ENCODE results near the gene HMG20B.

HMG20B gene

GRCh38 chr19:3614858-3615505, 42.2 kb downstream of the HMG20B start:
- H4K20me1 ChIP-seq (ENCODE audit: insufficient read depth, low read length) = no peaks in the 10 kb centered on the region

GRCh38 chr19:3615524-3616135, 42.9 kb downstream of the HMG20B start:
- TF ChIP-seq EZH2 (optimal IDR thresholded peaks at IDR 0.05; ENCODE audit: low read depth, low read length) = no peak
- no peak for TF ChIP-seq CTCF (IDR thresholded peaks at IDR 0.05; ENCODE audit: low read length)
- TF ChIP-seq EZH2phosphoT487 (IDR thresholded peaks at IDR 0.05; ENCODE audit: low read length) = no peak

More at GRCh38 chr19:3614858-3615505, 42.2 kb downstream of the HMG20B start:
- Histone ChIP-seq H2AFZ (ENCODE audit: low read length) (no peak overlapping the region), H3K36me3 (replicated peaks; ENCODE audit: insufficient read depth, low read length) (peaks cover 8% of the 10 kb centered on the region; the same call in 1 of the 2 replicates), H3F3A (ENCODE audit: insufficient read depth, low read length) (peaks cover 13% of the 10 kb centered on the region; the same call in 1 of the 2 replicates), H3K4me3 (ENCODE audit: low read length) (no peak overlapping the region), H3K9me3 (replicated peaks; ENCODE audit: insufficient read depth, low read length) (no peaks in the 10 kb centered on the region), H3K4me1 (ENCODE audit: low read length) (0 out of 2 replicates have a peak, but pooled peaks cover 10% of the 10 kb centered on the region), H3K79me2 (ENCODE audit: low read length) (no peaks in the 10 kb centered on the region), H3K4me2 (ENCODE audit: low read depth, low read length) (no peak overlapping the region), H3K27ac (ENCODE audit: low read length) (no peak overlapping the region), H3K9ac (ENCODE audit: low read length) (no peak overlapping the region), H3K27me3 (replicated peaks; ENCODE audit: insufficient read depth, low read length) (no peaks in the 10 kb centered on the region), H3K9me2 (replicated peaks; ENCODE audit: insufficient read depth, low read length) (no peaks in the 10 kb centered on the region)
- no peak for DNase-seq
- TF ChIP-seq EZH2 (optimal IDR thresholded peaks at IDR 0.05; ENCODE audit: low read depth, low read length) = no peak
- TF ChIP-seq CTCF (IDR thresholded peaks at IDR 0.05; ENCODE audit: low read length) = no peak
- no peak for TF ChIP-seq EZH2phosphoT487 (IDR thresholded peaks at IDR 0.05; ENCODE audit: low read length)

GRCh38 chr19:3617463-3617862, 44.7 kb downstream of the HMG20B start:
- Histone ChIP-seq H3K4me2 (ENCODE audit: low read depth, low read length) (peak overlapping the region; percentile 66), H3K27ac (ENCODE audit: low read length) (peak overlapping the region; percentile 86), H4K20me1 (ENCODE audit: insufficient read depth, low read length) (no peaks in the 10 kb centered on the region), H3K4me1 (ENCODE audit: low read length) (0 out of 2 replicates have a peak, but pooled peaks cover 10% of the 10 kb centered on the region), H2AFZ (ENCODE audit: low read length) (no peak overlapping the region), H3K36me3 (replicated peaks; ENCODE audit: insufficient read depth, low read length) (0 out of 2 replicates have a peak, but pooled peaks cover 2% of the 10 kb centered on the region), H3K9me2 (replicated peaks; ENCODE audit: insufficient read depth, low read length) (no peaks in the 10 kb centered on the region), H3K9ac (ENCODE audit: low read length) (peak overlapping the region; percentile 32), H3K4me3 (ENCODE audit: low read length) (peak overlapping the region; percentile 9; the same call in 1 of the 2 replicates), H3F3A (ENCODE audit: insufficient read depth, low read length) (peaks cover 13% of the 10 kb centered on the region; the same call in 1 of the 2 replicates), H3K79me2 (ENCODE audit: low read length) (peaks cover 2% of the 10 kb centered on the region), H3K9me3 (replicated peaks; ENCODE audit: insufficient read depth, low read length) (no peaks in the 10 kb centered on the region), H3K27me3 (replicated peaks; ENCODE audit: insufficient read depth, low read length) (no peaks in the 10 kb centered on the region)
- peak; percentile 43 for DNase-seq
- TF ChIP-seq CTCF (IDR thresholded peaks at IDR 0.05; ENCODE audit: low read length) (no peak), EZH2phosphoT487 (IDR thresholded peaks at IDR 0.05; ENCODE audit: low read length) (no peak), EZH2 (optimal IDR thresholded peaks at IDR 0.05; ENCODE audit: low read depth, low read length) (no peak)

More at GRCh38 chr19:3615524-3616135, 42.9 kb downstream of the HMG20B start:
- Histone ChIP-seq H3F3A (ENCODE audit: insufficient read depth, low read length) (peaks cover 13% of the 10 kb centered on the region; the same call in 1 of the 2 replicates), H3K36me3 (replicated peaks; ENCODE audit: insufficient read depth, low read length) (peaks cover 8% of the 10 kb centered on the region; the same call in 1 of the 2 replicates), H3K4me2 (ENCODE audit: low read depth, low read length) (no peak overlapping the region), H3K27ac (ENCODE audit: low read length) (no peak overlapping the region), H3K9me2 (replicated peaks; ENCODE audit: insufficient read depth, low read length) (no peaks in the 10 kb centered on the region), H3K4me1 (ENCODE audit: low read length) (0 out of 2 replicates have a peak, but pooled peaks cover 10% of the 10 kb centered on the region), H2AFZ (ENCODE audit: low read length) (no peak overlapping the region), H3K27me3 (replicated peaks; ENCODE audit: insufficient read depth, low read length) (no peaks in the 10 kb centered on the region), H4K20me1 (ENCODE audit: insufficient read depth, low read length) (no peaks in the 10 kb centered on the region), H3K79me2 (ENCODE audit: low read length) (no peaks in the 10 kb centered on the region), H3K9ac (ENCODE audit: low read length) (no peak overlapping the region), H3K9me3 (replicated peaks; ENCODE audit: insufficient read depth, low read length) (no peaks in the 10 kb centered on the region), H3K4me3 (ENCODE audit: low read length) (no peak overlapping the region)
- no peak for DNase-seq
